K562 (cell line): ENCODE data around the gene ABCG2.

ENCODE experiments used
- CCAR2 ChIP-seq: fragments of 200-400 bp; formaldehyde crosslinking; IDR thresholded peaks from 2 replicates; pipeline ENCODE4 v1.6.1; 2017; ENCODE audit warnings: mild to moderate bottlenecking, low read depth, low read length
- EZH2 ChIP-seq: IDR thresholded peaks from 2 replicates; pipeline ENCODE4 v1.6.1; 2012; ENCODE audit warnings: low read depth, mild to moderate bottlenecking, inconsistent platforms, low read length, borderline replicate concordance
- HMGXB4 ChIP-seq: sonication (generic); formaldehyde crosslinking; IDR thresholded peaks from 2 replicates; pipeline ENCODE4 v1.8.1; 2023; ENCODE audit warnings: mild to moderate bottlenecking, missing genetic modification reagents
- KAT7 ChIP-seq: sonication (generic); formaldehyde crosslinking; IDR thresholded peaks from 2 replicates; pipeline ENCODE4 v1.8.0; 2022; ENCODE audit warnings: missing genetic modification reagents, mild to moderate bottlenecking, borderline replicate concordance
- KAT8 ChIP-seq: fragments of 450-650 bp; IDR thresholded peaks from 2 replicates; pipeline ENCODE4 v1.6.1; 2016; ENCODE audit warnings: low read depth, mild to moderate bottlenecking
- RBFOX2 ChIP-seq: fragments of 200-400 bp; formaldehyde crosslinking; IDR thresholded peaks from 2 replicates; pipeline ENCODE4 v1.6.1; 2017; ENCODE audit warnings: low read depth, mild to moderate bottlenecking, low read length, moderate library complexity
- TEAD4 ChIP-seq, 2 experiments: sonication (generic) in 1 of 2; formaldehyde crosslinking in 1 of 2; IDR thresholded peaks; 2 replicates each; pipeline versions ENCODE4 v1.6.1 to v1.8.0; 2012 to 2022; ENCODE audit warnings: borderline replicate concordance in 1 of 2, inconsistent platforms in 1 of 2, low read length in 1 of 2, mild to moderate bottlenecking in 1 of 2, missing genetic modification reagents in 1 of 2
- YY1 ChIP-seq, 3 experiments: IDR thresholded peaks; 2 replicates each; pipeline ENCODE4 v1.6.1; 2011; ENCODE audit warnings: low read length in 2 of 3, mild to moderate bottlenecking in 2 of 3, moderate library complexity in 2 of 3, borderline replicate concordance in 1 of 3, control low read depth in 1 of 3, low read depth in 1 of 3; ENCODE audit not compliant: insufficient read depth in 3 of 3, insufficient replicate concordance in 2 of 3, control insufficient read depth in 1 of 3, insufficient read length in 1 of 3; ENCODE audit errors: extremely low read depth in 1 of 3
- ZBTB17 ChIP-seq: fragments of 450-650 bp; formaldehyde crosslinking; IDR thresholded peaks from 2 replicates; pipeline ENCODE4 v1.4.0; 2020; ENCODE audit warnings: mild to moderate bottlenecking
- ZNF668 ChIP-seq: fragments of 250-450 bp; sonication (Bioruptor Pico); IDR thresholded peaks from 2 replicates; pipeline ENCODE4 v1.8.0; 2022; ENCODE audit warnings: mild to moderate bottlenecking, inconsistent platforms
- TF ChIP-seq, protein P1 (sequence below), 3 experiments: IDR thresholded peaks in 2 of 3; conservative IDR thresholded peaks in 1 of 3; 2 replicates each; pipeline ENCODE4 v1.5.1; 2011 to 2012; ENCODE audit warnings: low read length in 3 of 3, mild to moderate bottlenecking in 3 of 3, control low read depth in 2 of 3, improper control_type of control experiment in 1 of 3, inconsistent platforms in 1 of 3, low read depth in 1 of 3, mixed read lengths in 1 of 3, moderate library complexity in 1 of 3; ENCODE audit not compliant: insufficient read depth in 2 of 3
- TF ChIP-seq, protein P2 (sequence below): sonication (generic); formaldehyde crosslinking; IDR thresholded peaks from 2 replicates; pipeline ENCODE4 v1.9.0; 2022; ENCODE audit warnings: mild to moderate bottlenecking, missing genetic modification reagents

DNA sequence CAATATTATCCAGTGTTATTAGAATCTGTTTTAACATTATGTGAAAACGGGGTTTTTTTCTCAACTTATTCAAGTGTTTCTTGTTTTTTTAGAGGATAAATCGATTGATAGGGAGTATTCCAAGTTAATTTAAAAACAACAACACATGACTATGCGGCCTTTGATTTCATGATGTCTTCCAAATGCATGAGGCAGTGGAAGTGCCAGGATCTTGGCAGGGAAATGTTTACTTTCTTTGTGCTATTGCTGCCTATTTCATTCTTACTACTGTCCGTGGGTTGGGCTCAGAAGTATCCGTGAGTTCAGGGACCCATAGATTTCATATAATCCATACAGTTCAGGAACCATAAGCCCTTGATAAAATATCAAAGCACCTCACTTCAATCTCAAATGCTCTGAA lies 64.6 kb downstream of the ABCG2 start:
- TF ChIP-seq HMGXB4 (no peak), YY1 (IDR thresholded peaks at IDR 0.05; ENCODE audit: borderline replicate concordance in 1 of 3, control insufficient read depth in 1 of 3, extremely low read depth in 1 of 3, insufficient read depth in 3 of 3, insufficient read length in 1 of 3, insufficient replicate concordance in 2 of 3, low read depth in 1 of 3, low read length in 2 of 3) (no peak), CCAR2 (no peak), RBFOX2 (no peak), ZBTB17 (no peak), KAT7 (CRISPR knock-in tag) (no peak), TEAD4 (IDR thresholded peaks at IDR 0.05; ENCODE audit: low read length) (no peak), TEAD4 (CRISPR knock-in tag; IDR thresholded peaks at IDR 0.05; ENCODE audit: borderline replicate concordance) (no peak), ZNF668 (no peak), KAT8 (no peak), EZH2 (no peak)
- TF ChIP-seq, protein P1, sequence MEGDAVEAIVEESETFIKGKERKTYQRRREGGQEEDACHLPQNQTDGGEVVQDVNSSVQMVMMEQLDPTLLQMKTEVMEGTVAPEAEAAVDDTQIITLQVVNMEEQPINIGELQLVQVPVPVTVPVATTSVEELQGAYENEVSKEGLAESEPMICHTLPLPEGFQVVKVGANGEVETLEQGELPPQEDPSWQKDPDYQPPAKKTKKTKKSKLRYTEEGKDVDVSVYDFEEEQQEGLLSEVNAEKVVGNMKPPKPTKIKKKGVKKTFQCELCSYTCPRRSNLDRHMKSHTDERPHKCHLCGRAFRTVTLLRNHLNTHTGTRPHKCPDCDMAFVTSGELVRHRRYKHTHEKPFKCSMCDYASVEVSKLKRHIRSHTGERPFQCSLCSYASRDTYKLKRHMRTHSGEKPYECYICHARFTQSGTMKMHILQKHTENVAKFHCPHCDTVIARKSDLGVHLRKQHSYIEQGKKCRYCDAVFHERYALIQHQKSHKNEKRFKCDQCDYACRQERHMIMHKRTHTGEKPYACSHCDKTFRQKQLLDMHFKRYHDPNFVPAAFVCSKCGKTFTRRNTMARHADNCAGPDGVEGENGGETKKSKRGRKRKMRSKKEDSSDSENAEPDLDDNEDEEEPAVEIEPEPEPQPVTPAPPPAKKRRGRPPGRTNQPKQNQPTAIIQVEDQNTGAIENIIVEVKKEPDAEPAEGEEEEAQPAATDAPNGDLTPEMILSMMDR (IDR thresholded peaks at IDR 0.05 in 2 of 3, conservative IDR thresholded peaks at IDR 0.05 in 1 of 3; ENCODE audit: insufficient read depth in 2 of 3, low read depth in 1 of 3, low read length in 3 of 3), result no peak
- TF ChIP-seq, protein P2, sequence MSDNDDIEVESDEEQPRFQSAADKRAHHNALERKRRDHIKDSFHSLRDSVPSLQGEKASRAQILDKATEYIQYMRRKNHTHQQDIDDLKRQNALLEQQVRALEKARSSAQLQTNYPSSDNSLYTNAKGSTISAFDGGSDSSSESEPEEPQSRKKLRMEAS (CRISPR knock-in tag), result no peak
